AG10803 (cell line): Measurements from ENCODE around the gene ZBTB37.

Experiments used
- DNase-seq: peaks from one replicate; pipeline ENCODE4 v3.0.0; 2010; ENCODE audit warnings: low read depth
- H3K4me3 ChIP-seq: 2 replicates; pipeline ENCODE4 v1.5.1; 2011; ENCODE audit warnings: mild to moderate bottlenecking, low read length, control low read depth
- CTCF ChIP-seq: conservative IDR thresholded peaks from 2 replicates; pipeline ENCODE4 v1.5.1; 2011; ENCODE audit warnings: mild to moderate bottlenecking, low read length, control low read depth, inconsistent platforms

ZBTB37 gene

GRCh38 chr1:173868266-173869020 lies at the start of gene ZBTB37:
Gene ZBTB37 (plus strand): TSS chr1:173868380. CDS start chr1:173870226, 1,846 bp downstream.
- no peak for DNase-seq
- H3K4me3 ChIP-seq: peak within 1 kb of the TSS; percentile 96
- no peak for TF ChIP-seq CTCF

- no peak for TF ChIP-seq CTCF
- DNase-seq: no peak
- no peak overlapping the region for H3K4me3 ChIP-seq
These were observed 49.7 kb upstream of the ZBTB37 start for GRCh38 chr1:173818459-173818858.

- TF ChIP-seq CTCF: no peak
- no peak for DNase-seq
- no peak overlapping the region for H3K4me3 ChIP-seq
These were observed 46.5 kb upstream of the ZBTB37 start for GRCh38 chr1:173821680-173822079.

GRCh38 chr1:173823781-173824314 lies 44.3 kb upstream of the ZBTB37 start:
- peak; percentile 6 for DNase-seq
- TF ChIP-seq CTCF: no peak
- H3K4me3 ChIP-seq: peak overlapping the region; percentile 98

- peak; percentile 98 for DNase-seq
- peak within 1 kb of the TSS; percentile 98 for H3K4me3 ChIP-seq
- no peak for TF ChIP-seq CTCF
These were observed 43.7 kb upstream of the ZBTB37 start, which contains the start of the genes CENPL and DARS2 for GRCh38 chr1:173824315-173825081. Gene CENPL (minus strand): TSS chr1:173824883. CDS start chr1:173811299, 13,584 bp downstream. Gene DARS2 (plus strand): TSS chr1:173824673. CDS start chr1:173825230, 557 bp downstream.

- no peak for TF ChIP-seq CTCF
- no peak for DNase-seq
- no peak overlapping the region for H3K4me3 ChIP-seq
These were observed 40.6 kb upstream of the ZBTB37 start for GRCh38 chr1:173827611-173828010.
